Astrocyte of the spinal cord (primary cell): ENCODE measurements around the gene URM1.

Experiments
- DNase-seq: peaks from one replicate; pipeline ENCODE4 v3.0.0; 2011; ENCODE audit warnings: low read depth, low spot score
- H3K4me3 ChIP-seq: 2 replicates; pipeline ENCODE4 v1.5.1; 2011; ENCODE audit warnings: low read depth, mild to moderate bottlenecking, low read length, moderate library complexity
- CTCF ChIP-seq: IDR thresholded peaks from 2 replicates; pipeline ENCODE4 v1.5.1; 2012; ENCODE audit warnings: low read depth, mild to moderate bottlenecking, low read length, inconsistent platforms
- in situ Hi-C: cut with HindIII; loops from 2 replicates; pipeline ENCODE4 v1.10.0; 2017; ENCODE audit warnings: low sequenced_read_pairs

The URM1 gene

GRCh38 chr9:128372188-128372641 is 1.0 kb downstream of the URM1 start:
- no peak for TF ChIP-seq CTCF
- in situ Hi-C loops: no loop called here
- H3K4me3 ChIP-seq: peak overlapping the region; percentile 95
- DNase-seq: no peak

- no peak overlapping the region for H3K4me3 ChIP-seq
- in situ Hi-C loops: no loop called here
- DNase-seq: no peak
- no peak for TF ChIP-seq CTCF
These were observed 1.6 kb downstream of the URM1 start for GRCh38 chr9:128372784-128373183.

- no peak for TF ChIP-seq CTCF
- H3K4me3 ChIP-seq: no peak overlapping the region
- no peak for DNase-seq
- in situ Hi-C loops: no loop called here
These were observed 3.1 kb downstream of the URM1 start for GRCh38 chr9:128374221-128374675.

GRCh38 chr9:128375865-128376264 is 4.7 kb downstream of the URM1 start:
- no peak for DNase-seq
- in situ Hi-C loops: no loop called here
- H3K4me3 ChIP-seq: no peak overlapping the region
- TF ChIP-seq CTCF: no peak

GRCh38 chr9:128382261-128382660 is 11.1 kb downstream of the URM1 start:
- no peak for TF ChIP-seq CTCF
- no peak overlapping the region for H3K4me3 ChIP-seq
- DNase-seq: no peak
- in situ Hi-C loops: no loop called here

GRCh38 chr9:128383007-128383753 is 12.0 kb downstream of the URM1 start:
- TF ChIP-seq CTCF: no peak
- no peak overlapping the region for H3K4me3 ChIP-seq
- DNase-seq: no peak
- in situ Hi-C loops: no loop called here

GRCh38 chr9:128383791-128384190 is 12.6 kb downstream of the URM1 start:
- no peak for TF ChIP-seq CTCF
- no peak overlapping the region for H3K4me3 ChIP-seq
- DNase-seq: no peak
- in situ Hi-C loops: no loop called here
